ENCODE data around the gene CTSD.

The CTSD gene

DNA sequence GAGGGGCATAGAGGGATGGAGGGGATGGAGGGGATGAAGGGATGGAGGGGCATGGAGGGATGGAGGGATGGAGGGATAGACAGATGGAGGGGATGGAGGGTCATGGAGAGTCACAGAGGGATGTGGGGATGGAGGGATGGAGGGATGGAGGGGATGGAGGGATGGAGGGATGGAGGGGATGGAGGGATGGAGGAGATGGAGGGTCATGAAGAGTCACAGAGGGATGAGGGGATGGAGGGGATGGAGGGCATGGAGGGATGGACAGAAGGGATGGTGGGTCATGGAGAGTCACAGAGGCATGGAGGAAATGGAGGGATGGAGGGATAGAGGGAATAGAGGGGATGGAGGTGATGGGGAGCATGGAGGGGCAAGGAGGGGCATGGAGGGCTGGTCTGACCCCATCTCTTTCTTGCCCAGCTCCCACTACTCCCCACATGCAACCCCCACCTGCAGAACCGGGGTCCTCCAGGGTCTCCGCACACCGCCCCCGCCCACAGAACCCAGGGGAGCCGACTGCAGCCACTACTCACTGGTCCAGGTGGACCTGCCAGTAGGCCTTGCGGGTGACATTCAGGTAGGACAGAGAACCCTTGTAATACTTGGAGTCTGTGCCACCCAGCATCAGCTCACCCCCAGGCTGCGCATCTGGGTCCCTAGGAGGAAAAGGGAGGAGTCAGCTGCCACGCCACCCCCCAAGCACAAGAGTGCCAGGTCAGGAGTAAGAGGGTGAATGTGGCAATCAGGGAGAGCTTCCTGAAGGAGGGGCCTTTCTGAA, 9.2 kb downstream of the CTSD start:
- DNase-seq = no peak

DNA sequence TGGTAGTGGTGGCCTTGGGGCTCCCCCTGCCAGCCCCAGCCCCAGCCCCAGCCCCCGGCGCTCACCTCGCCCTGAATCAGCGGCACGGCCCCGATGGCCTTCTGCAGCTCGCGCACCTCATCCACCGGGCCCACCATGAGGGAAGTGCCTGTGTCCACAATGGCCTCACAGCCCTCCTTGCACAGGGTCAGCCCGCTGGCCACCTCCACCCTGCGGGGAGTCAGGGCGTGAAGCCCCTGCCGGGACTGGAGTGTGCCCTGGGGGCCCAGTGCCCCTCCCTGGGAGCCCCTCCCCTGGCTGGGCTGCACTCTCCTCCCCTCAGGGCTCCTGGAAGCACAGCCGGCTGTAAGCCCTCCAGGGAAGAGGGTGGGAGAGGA, 9.8 kb downstream of the CTSD start:
- no peak for DNase-seq

- no peak for DNase-seq
These were observed 10.3 kb downstream of the CTSD start for GRCh38 chr11:1753229-1753928.

- no peak for DNase-seq
These were observed 10.9 kb downstream of the CTSD start for GRCh38 chr11:1752907-1753228.

GRCh38 chr11:1751999-1752906, 11.5 kb downstream of the CTSD start:
- no peak for DNase-seq

GRCh38 chr11:1751531-1751921, 12.2 kb downstream of the CTSD start:
- DNase-seq = no peak

- DNase-seq = no peak
These were observed 12.7 kb downstream of the CTSD start for GRCh38 chr11:1750840-1751530.

DNA sequence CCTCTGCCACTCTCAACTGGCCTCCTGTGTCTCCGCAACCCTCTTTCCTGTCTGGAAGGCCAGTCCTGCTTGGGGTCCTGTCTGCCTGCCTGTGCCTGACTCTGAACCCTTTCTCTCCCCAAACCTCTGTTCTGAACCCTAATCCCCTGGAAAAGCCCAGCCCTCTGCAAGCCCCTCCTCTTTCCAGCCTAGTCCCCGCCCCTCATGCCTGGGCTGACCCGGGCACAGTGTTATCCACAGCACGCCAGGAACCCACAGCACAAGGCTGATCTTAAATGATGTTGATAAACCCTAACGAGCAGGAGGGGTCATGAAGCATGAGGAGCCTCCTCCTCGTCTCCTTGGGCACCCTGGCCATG, 13.3 kb downstream of the CTSD start, which contains the start of gene IFITM10:
IFITM10 (minus strand) TSS at position 115 of the 359 bp plus-strand sequence. CDS start 153 bp downstream, outside the sequence.
- no peak for DNase-seq

DNA sequence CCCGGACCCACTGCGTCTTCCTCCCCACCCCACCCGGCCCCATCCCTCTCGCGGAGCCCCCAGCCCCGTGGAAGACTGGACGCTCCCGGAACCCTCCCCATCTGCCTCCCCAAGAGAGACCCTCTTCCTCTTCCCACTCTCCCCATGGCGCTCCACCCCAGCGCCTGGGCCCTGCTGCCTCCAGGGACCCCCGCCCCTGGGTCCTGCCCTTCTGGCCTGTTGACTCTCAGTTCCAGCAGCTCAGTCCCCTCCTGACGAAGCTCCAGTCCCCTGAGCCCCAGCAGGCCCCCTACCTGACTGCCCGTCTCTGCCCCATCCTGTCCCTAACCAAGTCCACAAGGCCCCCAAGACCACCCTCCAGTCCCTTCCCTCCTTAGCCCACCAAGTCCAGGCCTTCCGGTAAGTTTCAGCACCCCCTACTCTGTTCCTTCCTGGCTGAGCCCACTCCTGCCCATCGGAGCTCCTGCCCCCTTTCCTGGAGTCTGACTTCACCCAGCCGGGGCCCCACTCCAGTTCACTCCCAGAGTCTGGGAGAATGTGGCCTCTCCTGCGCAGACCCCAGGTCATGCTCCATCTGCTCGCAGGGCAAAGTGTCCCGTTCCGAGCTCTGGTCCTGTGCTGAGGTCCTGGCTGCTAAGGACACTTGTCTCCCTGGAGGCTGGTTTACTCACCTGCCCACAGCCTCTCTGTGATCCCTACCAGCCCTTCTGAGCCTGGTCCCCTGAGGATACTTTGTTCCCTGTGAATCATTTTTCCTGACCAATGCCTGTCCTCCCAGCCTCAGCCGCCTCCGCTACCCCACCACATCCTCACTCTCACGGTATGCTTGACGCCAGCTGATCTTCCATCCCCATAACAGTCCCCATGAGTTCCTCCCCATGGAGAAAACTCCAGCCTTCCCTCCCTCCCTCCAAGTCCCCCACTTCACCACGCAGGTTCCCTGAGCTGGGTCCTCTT, 14.1 kb downstream of the CTSD start:
- no peak for DNase-seq

- no peak for DNase-seq
These were observed 14.9 kb downstream of the CTSD start for GRCh38 chr11:1748636-1749394.

DNA sequence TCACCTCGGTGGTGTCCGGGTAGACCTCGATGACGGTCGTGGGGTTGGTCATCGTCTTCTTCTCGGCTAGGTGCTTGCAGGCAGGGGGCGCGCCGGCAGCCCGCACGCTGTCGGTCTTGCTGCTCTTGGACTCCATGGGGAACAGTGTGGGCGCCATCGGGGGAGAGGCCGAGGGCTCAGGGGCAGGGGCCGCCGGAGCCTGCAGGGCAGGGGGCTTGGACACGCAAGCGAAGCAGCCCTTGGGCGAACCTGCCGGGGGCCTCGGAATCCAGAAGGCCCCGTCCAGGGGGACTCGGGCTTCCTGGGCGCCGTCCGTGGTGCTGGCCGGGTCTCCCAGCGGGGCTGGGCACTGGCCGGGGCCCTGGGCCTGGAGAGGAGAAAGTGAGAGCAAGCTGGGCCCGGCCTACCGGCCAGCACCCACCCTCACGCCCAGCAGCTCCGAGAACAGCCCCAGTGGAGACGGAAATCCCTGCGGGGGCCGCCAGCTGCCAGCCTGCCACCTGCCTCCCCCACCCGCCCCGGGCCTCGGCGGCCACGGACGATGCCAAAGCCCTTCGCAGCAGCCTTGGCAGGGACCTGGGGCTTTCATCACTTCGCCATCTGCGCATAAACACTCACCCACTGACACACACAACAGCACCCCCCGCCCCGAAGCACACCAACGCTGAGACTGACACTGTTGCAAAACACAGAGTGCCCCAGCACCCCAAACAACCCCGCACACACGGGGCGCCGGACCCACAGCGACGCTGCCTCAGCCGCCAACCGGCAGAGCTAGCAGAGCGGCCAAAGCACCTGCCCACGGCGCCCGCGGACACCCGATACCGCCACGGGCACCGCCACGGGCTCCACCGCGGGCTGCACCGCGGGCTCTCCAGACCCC, 15.7 kb downstream of the CTSD start:
- no peak for DNase-seq

DNA sequence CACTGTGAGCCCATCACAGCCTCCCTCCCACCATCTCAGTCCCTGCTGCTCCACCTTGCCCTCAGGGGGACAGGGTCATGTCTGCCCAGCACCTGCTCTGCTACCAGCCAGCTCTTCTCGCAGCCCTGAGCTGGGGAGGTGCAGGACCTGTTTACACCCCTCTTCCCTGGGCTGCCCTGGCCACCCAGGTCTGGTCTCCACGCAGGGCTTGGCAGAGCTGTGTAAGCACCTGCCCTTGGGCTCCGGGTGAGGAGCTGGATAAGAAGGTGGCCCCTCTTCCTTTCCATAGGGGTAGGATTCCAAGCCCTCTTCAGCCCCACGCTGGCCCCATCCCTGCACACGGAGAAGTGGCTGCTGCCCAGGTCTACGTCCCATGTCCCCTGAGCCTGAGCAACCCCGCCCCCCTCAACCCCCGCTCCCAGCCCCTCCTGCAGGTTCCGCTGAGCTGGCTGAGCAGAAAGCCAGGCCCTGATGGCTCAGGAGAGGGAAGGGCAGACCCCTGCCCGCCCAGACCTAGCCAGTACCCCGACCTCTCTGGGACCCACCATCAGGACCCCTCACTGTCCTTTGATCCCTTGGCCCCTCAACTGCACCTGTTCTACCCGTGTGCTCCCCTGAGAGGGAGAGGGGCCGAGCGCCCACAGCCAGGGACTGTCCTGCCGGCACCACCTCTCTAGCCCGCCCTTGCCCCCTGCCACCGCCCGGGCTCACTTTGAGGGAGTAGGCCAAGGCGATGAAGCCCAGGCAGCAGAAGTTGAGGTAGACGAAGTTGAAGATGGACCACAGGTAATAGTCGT, 16.6 kb downstream of the CTSD start:
- DNase-seq = no peak

DNA sequence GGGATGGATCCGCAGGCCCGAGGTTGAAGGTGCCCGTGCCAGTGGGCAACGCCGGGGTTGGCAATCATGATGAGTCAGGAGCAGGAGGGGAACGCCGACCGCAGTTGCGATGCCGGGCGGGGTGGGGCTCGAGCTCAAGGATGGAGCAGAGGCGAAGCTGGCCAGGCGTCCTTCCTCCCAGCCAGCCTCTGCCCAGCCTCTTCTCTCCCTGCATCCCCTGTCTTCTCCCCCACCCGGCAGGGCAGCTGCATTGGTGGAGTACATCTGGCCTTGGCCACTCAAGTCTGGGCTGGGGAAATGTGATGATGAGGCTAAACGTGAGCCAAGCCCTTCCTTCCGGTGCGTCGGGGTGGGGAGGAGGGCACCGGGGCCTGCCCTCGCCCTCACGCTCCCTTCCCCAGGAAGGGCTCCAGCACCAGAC, 17.2 kb downstream of the CTSD start:
- DNase-seq = no peak

DNA sequence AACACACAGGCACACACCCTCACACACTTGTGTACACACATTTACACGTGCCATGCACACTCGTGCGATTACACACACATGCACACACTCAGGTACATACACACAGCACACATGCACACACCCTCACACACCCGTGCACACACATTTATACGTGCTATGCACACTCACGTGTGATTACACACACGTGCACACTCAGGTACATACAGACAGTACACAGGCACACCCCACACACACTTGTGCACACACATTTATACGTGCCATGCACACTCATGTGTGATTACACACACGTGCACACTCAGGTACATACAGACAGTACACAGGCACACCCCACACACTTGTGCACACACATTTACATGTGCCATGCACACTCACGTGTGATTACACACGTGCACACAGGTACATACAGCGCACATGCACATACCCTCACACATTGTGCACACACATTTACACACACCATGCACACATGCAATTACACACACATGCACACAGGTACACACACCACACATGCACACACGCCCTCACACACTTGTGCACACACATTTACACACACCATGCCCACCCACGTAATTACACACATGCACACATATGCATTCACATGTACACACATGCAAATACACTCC, 17.9 kb downstream of the CTSD start:
- DNase-seq = no peak

GRCh38 chr11:1744891-1745700, 18.6 kb downstream of the CTSD start:
- DNase-seq = no peak

DNA sequence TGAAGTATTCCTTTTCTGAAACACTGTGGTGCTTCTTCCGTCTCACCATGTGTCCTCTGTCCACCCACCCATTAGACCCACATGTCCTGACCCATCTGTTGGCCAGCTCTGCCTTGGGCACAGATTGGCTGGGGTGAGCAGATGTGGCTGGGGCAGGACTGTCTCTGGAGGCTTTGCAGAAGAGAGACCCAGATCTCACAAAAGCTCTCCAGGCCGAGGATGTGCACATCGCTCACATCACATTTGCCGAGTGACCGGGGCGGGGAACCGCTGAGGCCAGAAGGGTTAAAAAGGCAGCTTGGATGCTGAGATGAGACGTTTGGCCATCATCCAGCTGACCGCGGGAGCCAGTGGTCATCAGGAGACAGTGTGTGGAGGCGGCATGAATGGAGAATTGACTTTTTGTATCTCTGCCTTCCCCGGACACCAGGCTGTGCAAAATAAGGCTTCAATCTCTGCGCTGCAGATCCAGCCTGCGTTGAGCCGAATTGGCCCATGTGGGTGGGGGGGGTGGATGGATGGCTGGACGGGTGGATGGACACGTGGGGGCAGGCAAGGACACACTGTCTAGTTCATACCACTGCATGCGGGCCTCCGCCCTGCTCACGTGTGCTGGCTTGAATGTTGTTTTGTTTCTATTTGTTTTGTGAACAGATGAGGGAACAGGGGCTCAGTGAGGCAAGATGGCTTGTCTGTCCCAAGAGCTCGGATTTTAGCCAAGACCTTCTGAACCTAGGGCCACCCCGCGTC, 19.4 kb downstream of the CTSD start:
- DNase-seq = no peak

GRCh38 chr11:1743585-1744136, 20.1 kb downstream of the CTSD start:
- DNase-seq = no peak

Data from activated naive CD4-positive, alpha-beta T cell (primary cell).